GM21367 (cell line): ENCODE data around the gene PLEKHF1.
A peak's percentile ranks its signal among the peaks of the same experiment; 100 is the strongest.
"Not testable (repeated sequence)": the region's sequence is repeated elsewhere in the genome, so short reads cannot be mapped to it uniquely, and the experiment has no call there.

ENCODE experiments used
- ATAC-seq: cut with Tn5 transposase; IDR thresholded peaks from one replicate; pipeline ENCODE4 v1.9.1; 2021; ENCODE audit not compliant: unreplicated experiment

PLEKHF1 gene

DNA sequence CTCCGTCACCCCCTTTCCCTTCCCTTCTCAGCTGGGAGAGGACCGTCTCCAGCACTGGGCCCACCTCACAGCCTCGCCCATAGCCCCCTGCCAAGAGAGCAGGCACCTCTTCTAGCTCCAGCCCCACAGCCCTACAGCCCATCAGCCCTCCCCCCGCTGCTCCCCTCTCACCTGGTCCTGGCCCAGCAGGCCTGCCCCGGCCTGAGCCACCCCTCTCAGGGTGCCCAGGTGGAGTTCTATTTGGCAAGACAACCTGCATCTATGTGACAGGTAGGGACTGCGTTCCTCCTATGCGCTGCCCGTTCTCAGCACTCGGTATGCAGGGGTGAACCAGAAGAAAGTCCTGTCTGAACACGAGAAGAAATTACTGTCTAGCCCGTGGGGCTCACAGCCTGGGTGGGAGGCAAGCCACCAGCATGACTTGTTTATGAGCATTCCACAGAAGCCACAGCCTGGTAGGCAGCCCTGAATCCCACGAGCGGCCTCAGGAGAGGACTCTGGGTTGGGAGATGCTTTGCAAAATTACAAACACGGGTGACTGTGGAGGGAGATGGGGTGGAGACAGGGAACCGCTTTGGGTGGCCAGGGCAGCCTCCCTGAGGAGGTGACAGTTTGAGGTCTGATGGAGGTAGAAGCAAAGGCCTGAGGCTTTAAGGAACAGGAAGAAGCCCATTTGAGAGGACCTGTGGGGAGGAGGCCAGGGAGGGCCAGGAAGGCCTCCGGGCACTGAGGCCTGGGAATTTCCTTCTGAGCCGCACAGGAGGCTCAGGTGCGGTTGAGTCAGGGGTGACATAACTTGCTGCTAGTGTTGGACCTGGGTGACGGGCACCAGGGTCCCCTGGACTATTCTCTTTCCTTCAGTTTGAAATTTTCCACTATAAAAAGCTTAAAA, 1.2 kb upstream of the PLEKHF1 start:
- ATAC-seq = no peak

DNA sequence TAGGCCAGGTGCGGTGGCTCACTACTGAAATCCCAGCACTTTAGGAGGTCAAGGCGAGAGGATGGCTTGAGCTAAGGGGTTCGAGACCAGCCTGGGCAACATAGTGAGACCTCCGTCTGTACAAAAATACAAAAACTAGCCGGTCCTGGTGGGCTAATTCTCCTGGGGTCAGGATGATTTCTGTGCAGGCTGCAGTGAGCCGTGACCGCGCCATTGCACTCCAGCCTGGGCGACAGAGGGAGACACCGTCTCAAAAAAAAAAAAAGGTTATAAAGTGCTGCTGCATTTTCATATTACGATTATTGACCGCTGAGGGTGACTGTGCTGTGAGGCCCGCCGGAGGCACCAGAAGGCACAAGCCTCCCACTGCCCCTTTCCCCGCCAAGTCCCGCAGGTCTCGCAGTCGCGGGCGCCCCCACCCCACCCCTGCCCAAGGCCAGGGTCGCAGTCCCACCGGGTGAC, 477 bp upstream of the PLEKHF1 start:
- ATAC-seq = no peak

DNA sequence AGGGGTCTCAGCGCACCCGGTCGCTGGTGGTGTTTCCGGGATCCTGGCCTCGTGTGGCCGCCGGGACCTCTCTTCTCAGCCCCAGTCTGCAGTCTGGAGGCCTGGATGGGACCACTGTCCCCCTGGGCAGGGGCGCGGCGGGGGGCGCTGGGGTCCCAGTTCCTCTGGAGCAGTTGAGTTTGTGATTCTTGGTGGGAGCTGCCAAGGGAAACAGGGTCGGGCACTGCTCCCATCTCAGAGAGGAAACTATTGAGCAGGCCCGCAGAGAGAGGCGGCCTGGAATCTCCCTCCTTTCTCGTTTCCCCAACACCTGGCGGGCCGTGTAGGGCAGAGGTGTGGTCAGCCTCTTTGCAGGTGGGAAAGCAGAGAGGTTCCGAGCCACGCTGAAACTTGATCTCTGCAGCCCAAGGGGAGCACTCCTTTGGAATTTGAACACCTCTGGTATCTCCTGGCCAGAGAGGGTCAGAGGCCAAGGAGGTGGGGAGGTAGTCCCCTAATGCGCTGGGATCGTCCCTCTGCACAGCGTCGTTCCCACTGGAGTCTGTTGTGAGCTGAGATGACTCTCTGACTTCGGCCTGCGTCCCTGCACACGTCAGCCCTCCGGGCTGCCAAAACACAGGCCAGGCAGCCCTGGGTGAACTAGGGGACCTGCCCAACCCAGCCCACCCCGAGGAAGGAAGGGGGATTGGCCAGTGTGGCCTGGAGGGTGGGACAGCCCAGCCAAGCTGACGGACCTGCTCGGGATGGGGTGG, 741 bp downstream of the PLEKHF1 start:
- no peak for ATAC-seq

DNA sequence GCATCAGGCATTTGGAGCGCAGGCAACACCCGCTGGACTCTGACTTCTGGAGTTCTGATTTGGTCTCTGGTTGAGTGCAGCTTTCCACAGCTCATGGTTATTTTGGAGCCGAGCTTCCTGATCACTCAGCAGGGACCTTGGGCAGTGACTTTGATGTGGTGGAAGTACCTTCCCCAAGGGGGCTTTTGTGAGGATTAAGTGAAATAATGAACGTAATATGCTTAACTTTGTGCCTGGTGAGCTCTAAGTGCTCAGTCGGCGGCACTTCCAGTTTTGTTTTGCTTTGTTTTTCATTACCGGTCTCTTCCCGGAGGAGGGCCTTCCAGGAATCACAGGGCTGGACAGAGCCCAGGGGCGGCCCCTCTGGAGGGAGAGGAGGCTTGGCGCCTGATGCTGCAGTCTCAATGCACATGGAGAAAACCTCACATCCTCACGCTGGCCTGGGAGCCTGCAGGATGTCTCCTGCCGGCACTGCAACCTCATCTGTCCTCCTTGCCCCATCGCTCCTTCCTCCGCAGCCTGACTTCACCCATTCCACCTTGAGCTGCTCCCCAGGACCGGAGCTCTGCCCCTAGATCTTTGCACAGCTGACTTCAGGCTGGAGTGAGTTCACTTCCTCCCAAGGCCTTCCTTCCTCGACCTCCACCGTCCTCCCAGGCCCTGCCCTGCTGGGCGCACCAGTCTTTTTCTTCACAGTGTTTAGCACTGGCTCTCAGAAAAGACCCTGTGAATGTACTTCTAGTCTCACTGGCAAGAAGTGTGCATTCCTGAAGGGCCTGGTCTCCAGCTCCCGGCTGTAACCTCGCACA, 1.5 kb downstream of the PLEKHF1 start:
- no peak for ATAC-seq

DNA sequence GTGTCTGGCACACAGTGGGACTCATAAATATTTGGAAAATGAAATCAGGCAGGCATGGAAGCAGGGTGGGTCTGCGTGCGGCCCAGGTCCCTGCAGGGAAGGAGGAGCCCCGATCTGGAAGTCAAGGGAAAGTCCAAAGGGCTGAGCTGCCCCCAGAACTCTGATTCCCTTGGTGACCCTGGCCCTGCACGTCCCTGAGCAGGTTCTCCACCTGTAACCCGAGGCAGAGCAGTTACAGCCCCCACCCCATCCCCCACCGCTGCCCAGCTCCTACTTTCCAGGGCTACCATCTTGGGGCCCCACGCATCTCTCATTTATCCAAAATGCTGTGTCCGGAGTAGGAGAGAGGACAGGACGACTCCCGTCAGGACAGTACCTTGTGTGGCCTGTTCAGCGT, 2.1 kb downstream of the PLEKHF1 start:
- no peak for ATAC-seq

DNA sequence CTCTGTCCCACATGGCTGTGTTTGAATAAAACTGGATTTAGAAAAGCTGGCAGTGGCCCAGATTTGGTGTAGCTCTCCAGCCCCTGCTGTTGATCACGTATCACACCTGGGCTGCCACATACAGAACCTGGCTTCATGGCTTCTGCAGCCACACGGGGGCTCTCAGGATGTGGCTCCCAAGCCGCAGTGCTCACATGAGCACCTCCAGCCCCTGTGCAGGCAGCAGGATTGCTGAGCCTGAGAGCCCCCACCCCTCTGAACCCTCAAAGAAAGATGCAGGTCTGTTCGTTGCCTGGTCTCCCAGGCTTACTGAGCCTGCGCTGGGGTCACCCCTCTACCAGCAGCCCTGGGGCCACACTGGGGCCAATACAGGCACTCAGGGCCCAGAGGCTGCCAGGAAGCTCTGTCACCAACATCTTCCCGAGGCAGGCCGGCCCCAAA, 2.7 kb downstream of the PLEKHF1 start:
- no peak for ATAC-seq

DNA sequence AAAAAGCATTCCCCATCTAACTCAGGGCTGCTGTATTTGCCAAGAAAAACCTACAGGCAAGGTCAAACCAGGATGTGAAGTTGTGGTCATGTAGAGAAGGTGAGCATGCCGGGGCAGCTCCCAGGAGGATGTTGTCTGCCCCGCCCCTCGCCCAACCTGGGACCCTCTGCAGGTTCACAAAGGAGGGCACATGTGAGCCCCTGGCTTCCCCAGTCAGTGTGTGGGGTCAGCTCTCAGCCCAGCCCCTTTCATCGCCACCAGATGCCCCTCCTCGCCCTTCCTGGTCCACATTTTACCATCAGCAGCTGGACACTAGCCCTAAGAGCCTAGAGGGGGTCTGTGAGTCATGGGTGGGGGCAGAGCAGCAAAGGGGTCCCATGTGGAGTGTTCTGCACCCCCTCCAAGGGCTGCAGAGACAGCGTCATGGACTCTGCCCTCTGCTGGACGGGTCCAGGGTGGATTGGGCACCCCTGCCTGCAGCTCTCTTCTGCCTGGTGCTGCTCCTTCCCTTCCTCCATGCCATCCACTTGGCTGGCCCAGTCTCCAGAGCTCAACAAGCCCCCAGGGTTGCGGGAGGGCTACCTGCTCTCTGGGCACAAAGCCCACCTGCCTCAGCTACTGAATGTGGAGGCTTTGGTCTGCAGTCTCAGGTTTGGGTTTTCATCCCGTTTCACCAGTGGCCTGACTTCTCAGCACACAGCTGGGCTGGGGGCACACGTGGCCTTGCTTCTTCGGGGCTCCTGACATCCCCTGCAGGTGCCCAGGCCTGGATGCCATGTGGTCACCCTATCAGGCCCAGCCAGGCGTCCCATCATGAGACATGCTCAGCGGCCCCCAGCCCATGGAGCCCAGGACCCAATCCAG, 3.7 kb downstream of the PLEKHF1 start:
- ATAC-seq = no peak

DNA sequence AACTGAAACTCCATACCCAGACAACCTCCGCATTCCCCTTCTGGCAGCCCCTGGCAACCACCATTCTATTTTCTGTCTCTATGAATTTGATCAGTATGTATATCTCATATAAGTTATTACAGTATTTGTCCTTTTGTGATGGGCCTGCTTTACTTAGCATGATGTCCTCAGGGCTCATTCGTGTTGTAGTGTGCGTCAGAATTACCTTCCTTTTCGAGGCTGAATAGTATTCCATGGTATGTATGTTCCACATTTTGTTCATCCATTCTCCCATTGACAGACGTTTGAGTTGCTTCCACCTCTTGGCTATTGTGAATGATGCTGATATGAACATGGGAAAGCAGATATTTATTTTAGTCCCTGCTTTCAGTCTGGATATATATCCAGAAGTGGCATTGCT, 5.0 kb downstream of the PLEKHF1 start:
- no peak for ATAC-seq

DNA sequence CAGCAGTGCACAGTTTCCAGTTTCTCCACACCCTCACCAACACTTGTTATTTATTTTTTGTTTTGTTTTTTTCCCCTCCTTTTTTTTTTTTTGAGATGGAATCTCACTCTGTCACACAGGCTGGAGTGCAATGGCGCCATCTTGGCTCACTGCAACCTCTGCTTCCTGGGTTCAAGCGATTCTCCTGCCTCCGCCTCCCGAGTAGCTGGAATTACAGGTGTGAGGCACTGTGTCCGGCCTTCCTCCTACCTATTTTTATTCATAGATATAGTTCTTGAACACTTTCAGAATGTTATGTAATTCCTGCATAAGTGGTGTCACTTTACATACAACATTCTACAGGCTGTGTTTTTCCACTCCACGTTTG, 5.7 kb downstream of the PLEKHF1 start:
- not testable (repeated sequence) for ATAC-seq

DNA sequence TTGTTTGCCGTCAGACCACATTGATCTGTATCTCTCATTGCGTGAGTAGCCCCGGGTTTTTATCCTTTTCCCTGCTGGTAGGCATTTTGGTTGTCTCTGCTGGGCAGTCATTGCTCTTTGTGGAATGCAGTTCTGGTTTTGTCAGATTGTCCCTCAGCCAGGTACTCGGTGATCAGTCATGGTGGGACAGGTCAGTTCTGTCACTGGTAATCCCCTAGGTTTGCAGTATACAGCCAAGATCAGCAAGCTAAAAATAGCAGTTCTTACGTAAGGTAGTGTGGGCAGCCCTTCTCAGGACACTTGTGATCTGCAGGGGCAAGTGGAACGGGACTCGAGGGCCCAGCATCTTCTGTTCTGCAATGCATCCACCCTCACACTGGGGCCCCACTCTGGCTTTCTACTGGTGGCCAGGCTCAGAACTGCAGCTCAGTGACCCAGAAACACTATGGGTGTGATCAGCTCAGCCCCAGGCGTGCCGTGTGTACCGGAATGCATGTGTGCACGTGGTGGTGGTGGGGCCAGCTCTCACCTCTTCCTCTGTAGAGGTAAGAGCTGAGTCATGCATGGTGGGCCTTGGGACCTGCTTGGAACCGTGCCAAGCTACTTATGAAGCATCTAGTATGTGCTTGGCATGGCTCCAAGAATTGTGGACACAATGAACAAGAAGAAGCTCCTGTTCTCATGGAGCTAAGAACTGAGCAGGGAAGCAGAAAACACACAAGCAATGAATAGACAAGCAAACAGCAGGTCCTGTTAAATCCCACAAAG, 6.3 kb downstream of the PLEKHF1 start:
- peak; percentile 81 for ATAC-seq

DNA sequence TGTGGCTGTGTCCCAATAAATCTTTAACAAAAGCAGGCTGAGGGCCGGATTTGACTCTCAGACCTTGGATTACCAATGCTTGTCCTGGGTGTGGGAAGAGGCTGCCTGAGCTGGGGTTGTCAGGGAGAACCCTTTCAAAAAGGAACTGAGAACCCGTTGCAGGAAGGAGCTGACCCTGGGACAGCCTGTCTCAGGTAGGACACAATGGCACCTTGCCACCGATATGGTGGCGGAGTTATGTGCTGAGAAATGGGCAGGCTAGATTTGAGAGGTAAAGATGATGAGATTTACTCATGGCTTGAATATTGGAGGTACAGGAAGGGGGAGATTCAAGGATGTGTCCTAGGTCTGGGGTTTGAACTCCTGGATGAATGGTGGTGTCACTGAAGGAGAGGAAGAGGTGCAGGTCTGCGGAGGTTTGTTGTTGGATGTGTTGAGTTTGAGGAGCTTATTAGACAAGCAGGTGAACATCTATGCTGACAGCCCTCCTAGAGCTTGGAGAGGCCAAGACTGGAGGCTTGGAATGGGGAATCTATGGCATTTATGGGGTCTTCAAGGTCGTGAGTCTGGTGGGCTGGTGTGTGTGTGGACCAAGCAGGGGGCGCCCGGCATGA, 7.2 kb downstream of the PLEKHF1 start:
- no peak for ATAC-seq

DNA sequence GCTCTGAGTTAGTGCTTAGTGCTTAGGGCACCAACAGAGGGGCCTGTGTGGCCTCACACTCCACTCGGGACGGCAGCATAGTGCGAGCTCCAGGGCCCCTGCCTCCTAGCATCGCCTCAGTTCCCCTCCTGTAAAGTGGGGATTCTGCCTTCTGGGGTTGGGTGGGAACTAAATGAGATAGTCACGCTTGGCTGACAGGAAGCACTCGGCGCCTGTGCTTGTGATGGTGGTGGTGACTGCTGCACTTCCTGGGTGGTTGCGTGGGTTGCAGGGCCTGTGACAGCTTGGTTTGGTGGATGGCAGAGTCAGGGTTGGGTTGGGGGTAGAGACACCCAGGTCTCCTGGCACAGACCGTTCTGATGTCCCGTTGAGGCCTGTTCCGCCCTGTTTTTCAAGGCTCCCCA, 7.7 kb downstream of the PLEKHF1 start:
- ATAC-seq = no peak

DNA sequence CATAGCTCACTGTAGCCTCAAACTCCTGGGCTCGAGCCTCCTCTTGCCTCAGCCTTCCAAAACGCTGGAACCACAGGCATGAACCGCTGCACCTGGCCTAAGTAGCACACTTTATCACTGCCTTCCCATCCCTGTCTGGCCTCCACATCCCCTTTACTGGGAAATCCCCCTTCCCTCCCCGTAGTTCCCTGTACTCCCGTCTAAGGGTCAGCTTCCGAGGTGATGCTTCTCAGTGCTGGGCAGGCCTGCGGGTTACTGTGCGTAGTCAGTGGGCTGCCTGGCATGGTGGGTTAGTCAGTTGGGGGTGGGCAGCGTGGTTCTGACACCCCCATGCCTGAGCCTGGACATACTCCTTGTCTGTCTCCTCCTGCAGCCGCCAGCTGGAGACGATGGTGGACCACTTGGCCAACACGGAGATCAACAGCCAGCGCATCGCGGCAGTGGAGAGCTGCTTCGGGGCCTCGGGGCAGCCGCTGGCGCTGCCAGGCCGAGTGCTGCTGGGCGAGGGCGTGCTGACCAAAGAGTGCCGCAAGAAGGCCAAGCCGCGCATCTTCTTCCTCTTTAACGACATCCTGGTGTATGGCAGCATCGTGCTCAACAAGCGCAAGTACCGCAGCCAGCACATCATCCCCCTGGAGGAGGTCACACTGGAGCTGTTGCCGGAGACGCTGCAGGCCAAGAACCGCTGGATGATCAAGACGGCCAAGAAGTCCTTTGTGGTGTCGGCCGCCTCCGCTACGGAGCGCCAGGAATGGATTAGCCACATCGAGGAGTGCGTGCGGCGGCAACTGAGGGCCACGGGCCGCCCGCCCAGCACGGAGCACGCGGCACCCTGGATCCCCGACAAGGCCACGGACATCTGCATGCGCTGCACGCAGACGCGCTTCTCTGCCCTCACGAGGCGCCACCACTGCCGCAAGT, 8.4 kb downstream of the PLEKHF1 start:
- ATAC-seq = no peak

DNA sequence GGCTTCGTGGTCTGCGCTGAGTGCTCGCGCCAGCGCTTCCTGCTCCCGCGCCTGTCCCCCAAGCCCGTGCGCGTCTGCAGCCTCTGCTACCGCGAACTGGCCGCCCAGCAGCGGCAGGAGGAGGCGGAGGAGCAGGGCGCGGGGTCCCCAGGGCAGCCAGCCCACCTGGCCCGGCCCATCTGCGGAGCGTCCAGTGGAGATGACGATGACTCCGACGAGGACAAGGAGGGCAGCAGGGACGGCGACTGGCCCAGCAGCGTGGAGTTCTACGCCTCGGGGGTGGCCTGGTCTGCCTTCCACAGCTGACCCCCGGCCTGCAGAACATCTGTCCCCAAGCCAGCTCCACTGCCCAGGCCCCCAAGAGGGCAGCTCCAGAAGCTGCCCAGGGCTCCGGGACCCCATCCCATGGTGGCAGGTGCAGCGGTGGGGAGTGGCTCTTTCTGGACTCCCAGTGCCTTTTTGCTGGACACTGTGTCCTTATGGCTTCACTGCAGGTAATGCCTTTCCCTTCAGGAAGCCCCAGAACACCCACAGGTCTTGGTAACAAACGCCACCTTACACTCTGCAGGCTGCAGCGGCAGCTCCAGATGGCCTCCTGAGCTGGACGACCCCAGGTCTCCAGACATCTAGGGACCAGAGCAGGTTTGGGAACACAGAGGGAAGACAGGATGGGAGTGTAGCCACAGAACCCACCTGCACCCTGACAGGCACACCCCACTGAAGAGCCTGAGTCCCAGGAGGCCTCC, 9.3 kb downstream of the PLEKHF1 start:
- ATAC-seq = no peak

DNA sequence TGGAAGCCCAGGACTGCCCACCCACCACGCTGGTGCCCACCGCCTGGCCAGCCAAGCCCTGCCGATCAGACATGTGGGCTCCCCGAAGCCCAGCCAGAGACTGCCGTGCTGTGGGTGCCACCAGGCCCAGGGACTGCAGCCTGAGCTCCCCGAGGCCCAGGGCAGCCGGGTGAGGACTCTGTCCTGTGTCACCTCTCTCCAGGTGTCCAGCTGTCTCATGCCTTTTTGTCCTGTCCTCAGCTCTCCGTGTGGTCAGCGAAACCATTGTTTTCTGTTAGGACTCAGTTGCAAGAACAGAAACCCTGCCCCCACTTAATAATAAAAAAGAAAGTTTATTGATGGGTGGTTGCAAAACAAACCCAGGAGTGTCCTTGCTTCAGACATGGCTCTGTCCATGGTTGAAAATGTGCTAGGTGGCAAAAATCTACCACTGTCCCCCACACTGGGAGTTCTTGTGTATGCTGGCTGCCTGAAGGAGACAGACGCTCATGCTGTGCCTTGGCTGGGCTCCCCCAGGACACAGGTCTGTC, 9.9 kb downstream of the PLEKHF1 start:
- ATAC-seq = no peak

DNA sequence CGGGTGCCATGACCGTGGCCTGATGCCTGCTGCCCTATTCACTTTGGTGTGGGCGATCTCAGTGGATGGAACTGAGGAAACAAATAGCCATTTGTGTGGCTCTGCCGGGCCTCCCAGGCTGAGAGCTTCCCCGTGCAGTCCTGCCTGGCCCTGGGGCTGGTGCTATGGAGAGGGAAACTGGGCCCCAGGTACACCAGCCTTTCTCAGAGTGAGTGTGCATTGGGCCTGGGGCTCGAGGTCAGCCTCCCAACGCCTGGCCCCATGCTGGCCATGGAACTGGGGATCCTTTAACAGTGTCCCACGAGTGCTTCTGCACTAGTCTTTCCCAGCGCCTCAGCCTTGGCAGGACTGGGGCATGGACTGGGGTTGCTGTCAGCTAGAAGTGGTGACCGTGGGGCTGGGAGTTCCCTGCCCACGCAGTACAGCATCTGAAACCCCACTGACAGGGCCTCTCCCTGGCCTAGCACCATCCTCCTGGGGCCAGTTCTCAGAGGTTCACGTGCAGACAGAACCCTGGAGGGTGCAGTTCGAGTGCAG, 10.5 kb downstream of the PLEKHF1 start:
- no peak for ATAC-seq

DNA sequence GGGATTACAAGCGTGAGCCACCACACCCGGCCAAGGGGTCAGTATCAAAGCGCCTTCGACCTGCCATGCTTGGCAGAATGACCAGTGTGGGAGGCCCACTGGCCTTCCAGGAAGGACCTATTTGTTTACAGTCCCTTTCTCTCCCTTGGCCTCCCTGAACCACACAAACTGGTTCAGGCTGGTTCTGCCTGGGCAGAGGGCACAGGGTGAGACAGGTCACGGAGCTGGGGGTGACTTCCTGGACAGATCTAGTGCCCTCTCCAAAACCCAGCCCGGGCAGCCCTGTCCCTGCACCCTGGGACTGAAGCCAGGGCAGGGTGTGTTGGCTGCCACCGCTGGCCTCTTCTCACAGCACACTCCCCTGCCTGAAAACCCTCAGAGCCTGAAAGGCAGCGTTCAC, 11.3 kb downstream of the PLEKHF1 start:
- no peak for ATAC-seq
